Measurements from ENCODE around the gene SLC25A22.

- no peak for TF ChIP-seq USF1 (IDR thresholded peaks at IDR 0.05; ENCODE audit: borderline replicate concordance, low read depth)
- no peak for TF ChIP-seq MXI1 (IDR thresholded peaks at IDR 0.05; ENCODE audit: low read depth, low read length)
- TF ChIP-seq YY1 (IDR thresholded peaks at IDR 0.05; ENCODE audit: low read depth), result no peak
- no peak for TF ChIP-seq RAD21 (IDR thresholded peaks at IDR 0.05; ENCODE audit: low read length)
- TF ChIP-seq ELF1 (IDR thresholded peaks at IDR 0.05), result no peak
- TF ChIP-seq TAF1 (IDR thresholded peaks at IDR 0.05; ENCODE audit: borderline replicate concordance, low read depth, low read length), result no peak
- no peak for TF ChIP-seq CTCF (IDR thresholded peaks at IDR 0.05)
- TF ChIP-seq SMC3 (IDR thresholded peaks at IDR 0.05; ENCODE audit: low read depth, low read length), result no peak
- no peak for TF ChIP-seq MAX (IDR thresholded peaks at IDR 0.05; ENCODE audit: low read depth)
- no peak for TF ChIP-seq NFIC (IDR thresholded peaks at IDR 0.05; ENCODE audit: borderline replicate concordance)
- TF ChIP-seq EP300 (IDR thresholded peaks at IDR 0.05; ENCODE audit: borderline replicate concordance in 1 of 2, low read depth in 1 of 2, low read length in 1 of 2), result no peak
- TF ChIP-seq POLR2AphosphoS5 (IDR thresholded peaks at IDR 0.05; ENCODE audit: low read depth, low read length), result 0 out of 2 replicates have a peak, but pooled peaks have one; percentile 1
Observed at GRCh38 chr11:821512-822371, 23.7 kb upstream of the SLC25A22 start.
